Measurements from ENCODE around the gene HHIPL1.

The HHIPL1 gene

GRCh38 chr14:99728231-99728920 lies 83.4 kb downstream of the HHIPL1 start:
- Histone ChIP-seq H4K20me1 (ENCODE audit: insufficient read depth, low read length) (no peaks in the 10 kb centered on the region), H3K4me1 (ENCODE audit: low read length) (no peaks in the 10 kb centered on the region), H2AFZ (ENCODE audit: low read depth, low read length) (no peak overlapping the region)

GRCh38 chr14:99728981-99729451 lies 84.1 kb downstream of the HHIPL1 start:
- H3K36me3 ChIP-seq (replicated peaks; ENCODE audit: low read depth, low read length): no peaks in the 10 kb centered on the region
- H3K4me1 ChIP-seq (ENCODE audit: low read length): no peaks in the 10 kb centered on the region
- peaks cover 23% of the 10 kb centered on the region for H3K27me3 ChIP-seq (ENCODE audit: low read depth, low read length)
- no peak for TF ChIP-seq EZH2phosphoT487 (IDR thresholded peaks at IDR 0.05; ENCODE audit: low read depth)
- TF ChIP-seq, protein P1, sequence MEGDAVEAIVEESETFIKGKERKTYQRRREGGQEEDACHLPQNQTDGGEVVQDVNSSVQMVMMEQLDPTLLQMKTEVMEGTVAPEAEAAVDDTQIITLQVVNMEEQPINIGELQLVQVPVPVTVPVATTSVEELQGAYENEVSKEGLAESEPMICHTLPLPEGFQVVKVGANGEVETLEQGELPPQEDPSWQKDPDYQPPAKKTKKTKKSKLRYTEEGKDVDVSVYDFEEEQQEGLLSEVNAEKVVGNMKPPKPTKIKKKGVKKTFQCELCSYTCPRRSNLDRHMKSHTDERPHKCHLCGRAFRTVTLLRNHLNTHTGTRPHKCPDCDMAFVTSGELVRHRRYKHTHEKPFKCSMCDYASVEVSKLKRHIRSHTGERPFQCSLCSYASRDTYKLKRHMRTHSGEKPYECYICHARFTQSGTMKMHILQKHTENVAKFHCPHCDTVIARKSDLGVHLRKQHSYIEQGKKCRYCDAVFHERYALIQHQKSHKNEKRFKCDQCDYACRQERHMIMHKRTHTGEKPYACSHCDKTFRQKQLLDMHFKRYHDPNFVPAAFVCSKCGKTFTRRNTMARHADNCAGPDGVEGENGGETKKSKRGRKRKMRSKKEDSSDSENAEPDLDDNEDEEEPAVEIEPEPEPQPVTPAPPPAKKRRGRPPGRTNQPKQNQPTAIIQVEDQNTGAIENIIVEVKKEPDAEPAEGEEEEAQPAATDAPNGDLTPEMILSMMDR (IDR thresholded peaks at IDR 0.05; ENCODE audit: low read depth, low read length): no peak
- H3K27ac ChIP-seq (ENCODE audit: low read length): no peak overlapping the region
- H3K79me2 ChIP-seq (ENCODE audit: low read length): no peaks in the 10 kb centered on the region
- H3K4me2 ChIP-seq (ENCODE audit: low read length): no peak overlapping the region
- H3K4me3 ChIP-seq (ENCODE audit: low read length): no peak overlapping the region
- H2AFZ ChIP-seq (ENCODE audit: low read depth, low read length): no peak overlapping the region
- H3K9ac ChIP-seq (ENCODE audit: low read length): no peak overlapping the region
- no peaks in the 10 kb centered on the region for H3K9me3 ChIP-seq (ENCODE audit: insufficient read depth, low read length)
- H4K20me1 ChIP-seq (ENCODE audit: insufficient read depth, low read length): no peaks in the 10 kb centered on the region

More at GRCh38 chr14:99728231-99728920, 83.4 kb downstream of the HHIPL1 start:
- Histone ChIP-seq H3K9ac (ENCODE audit: low read length) (no peak overlapping the region), H3K9me3 (ENCODE audit: insufficient read depth, low read length) (no peaks in the 10 kb centered on the region), H3K27ac (ENCODE audit: low read length) (no peak overlapping the region), H3K36me3 (replicated peaks; ENCODE audit: low read depth, low read length) (no peaks in the 10 kb centered on the region), H3K79me2 (ENCODE audit: low read length) (no peaks in the 10 kb centered on the region), H3K4me2 (ENCODE audit: low read length) (no peak overlapping the region), H3K4me3 (ENCODE audit: low read length) (no peak overlapping the region), H3K27me3 (ENCODE audit: low read depth, low read length) (peaks cover 17% of the 10 kb centered on the region)
- no peak for TF ChIP-seq EZH2phosphoT487 (IDR thresholded peaks at IDR 0.05; ENCODE audit: low read depth)
- TF ChIP-seq, protein P1 (IDR thresholded peaks at IDR 0.05; ENCODE audit: low read depth, low read length): no peak

Measured in OCI-LY3 (cell line).